K562 (cell line): Measurements from ENCODE around the gene SPTBN4. TPM values are rescaled to one million over a fixed set of nuclear protein-coding genes. Genes with fewer than 3 reads are reported as not detected.
A peak's percentile ranks its signal among the peaks of the same experiment; 100 is the strongest.

Experiments
- CBX5 ChIP-seq: IDR thresholded peaks from 2 replicates; pipeline ENCODE4 v1.6.1; 2014; ENCODE audit warnings: low read depth, borderline replicate concordance
- CHD2 ChIP-seq: IDR thresholded peaks from 2 replicates; pipeline ENCODE4 v1.6.1; 2011; ENCODE audit warnings: low read depth, low read length
- CREB1 ChIP-seq, 2 experiments: sonication (generic) in 1 of 2; formaldehyde crosslinking in 1 of 2; IDR thresholded peaks; 2 replicates each; pipeline versions ENCODE4 v1.6.1 to v1.8.0; 2012 to 2022; ENCODE audit warnings: inconsistent platforms in 1 of 2, mild to moderate bottlenecking in 1 of 2, missing genetic modification reagents in 1 of 2, moderate library complexity in 1 of 2
- GABPA ChIP-seq: fragments of 200-800 bp; sonication (Bioruptor generic); conservative IDR thresholded peaks from 2 replicates; pipeline ENCODE4 v1.6.1; 2016; ENCODE audit warnings: low read depth, missing genetic modification characterization, missing compliant biosample characterization
- ILK ChIP-seq: fragments of 450-650 bp; IDR thresholded peaks from 2 replicates; pipeline ENCODE4 v1.6.1; 2016; ENCODE audit warnings: missing genetic modification characterization, low read depth, mild to moderate bottlenecking, missing compliant biosample characterization, moderate library complexity, borderline replicate concordance
- KLF1 ChIP-seq: fragments of 450-650 bp; IDR thresholded peaks from 2 replicates; pipeline ENCODE4 v1.6.1; 2016; ENCODE audit warnings: missing genetic modification characterization, missing compliant biosample characterization
- MIER1 ChIP-seq: fragments of 450-650 bp; IDR thresholded peaks from 2 replicates; pipeline ENCODE4 v1.6.1; 2016; ENCODE audit warnings: antibody characterized with exemption, mild to moderate bottlenecking, low read depth
- NR2C2 ChIP-seq, 2 experiments: fragments of 200-800 bp in 1 of 2; sonication (Bioruptor generic) in 1 of 2; sonication (generic) in 1 of 2; formaldehyde crosslinking in 1 of 2; IDR thresholded peaks; 2 replicates each; pipeline versions ENCODE4 v1.6.1 to v1.8.0; 2016 to 2022; ENCODE audit warnings: mild to moderate bottlenecking in 1 of 2, missing compliant biosample characterization in 1 of 2, missing genetic modification characterization in 1 of 2, missing genetic modification reagents in 1 of 2
- NR2F6 ChIP-seq: fragments of 450-650 bp; formaldehyde crosslinking; IDR thresholded peaks from 2 replicates; pipeline ENCODE4 v1.4.0; 2020; ENCODE audit warnings: mild to moderate bottlenecking
- NR3C1 ChIP-seq: sonication (generic); formaldehyde crosslinking; IDR thresholded peaks from 2 replicates; pipeline ENCODE4 v1.8.1; 2022; ENCODE audit warnings: missing genetic modification reagents
- PURB ChIP-seq: sonication (generic); formaldehyde crosslinking; IDR thresholded peaks from 2 replicates; pipeline ENCODE4 v1.9.0; 2021; ENCODE audit warnings: low read depth, mild to moderate bottlenecking, missing genetic modification reagents
- SMARCA4 ChIP-seq: fragments of 450-650 bp; IDR thresholded peaks from 2 replicates; pipeline ENCODE4 v1.6.1; 2016
- SMARCA5 ChIP-seq: fragments of 450-650 bp; IDR thresholded peaks from 2 replicates; pipeline ENCODE4 v1.6.1; 2016
- ZNF586 ChIP-seq: fragments of 450-650 bp; formaldehyde crosslinking; conservative IDR thresholded peaks from 2 replicates; pipeline ENCODE4 v1.4.0; 2020; ENCODE audit warnings: mild to moderate bottlenecking, moderate library complexity
- ZNF695 ChIP-seq: fragments of 450-650 bp; formaldehyde crosslinking; IDR thresholded peaks from 2 replicates; pipeline ENCODE4 v1.4.0; 2020; ENCODE audit warnings: mild to moderate bottlenecking, moderate library complexity
- polyA plus RNA-seq, 8 experiments: library from polyadenylated mRNA; depleted of rRNA in 4 of 8; stranded (reverse) in 5 of 8; unstranded in 3 of 8; fragments of >200 nt; fragmentation: Nextera tagmentation in 2 of 8; fragmentation: Illumina TruSeq in 1 of 8; extraction: Ambion mirVana in 2 of 8; extraction: Trizol in 1 of 8; gene quantifications; 2 replicates each; pipeline versions ENCODE4 v1.2.1 to v1.2.3, GENCODE V29; 2011 to 2014; ENCODE audit warnings: inconsistent platforms in 1 of 8, missing spikeins in 1 of 8
- total RNA-seq, 7 experiments: library from RNA; depleted of rRNA in 6 of 7; stranded (reverse); fragments of >200 nt in 6 of 7; fragmentation: Illumina TruSeq in 2 of 7; extraction: Trizol in 2 of 7; gene quantifications; 2 replicates each; pipeline versions ENCODE4 v1.2.1 to v1.2.3, GENCODE V29; 2011 to 2021; ENCODE audit warnings: low replicate concordance in 1 of 7
- TF ChIP-seq, protein P1 (sequence below): fragments of 250-450 bp; sonication (Bioruptor Pico); IDR thresholded peaks from 2 replicates; pipeline ENCODE4 v1.5.0; 2020; ENCODE audit warnings: mild to moderate bottlenecking
- TF ChIP-seq, protein P2 (sequence below): fragments of 450-650 bp; IDR thresholded peaks from 2 replicates; pipeline ENCODE4 v1.6.1; 2017; ENCODE audit warnings: antibody characterized with exemption, mild to moderate bottlenecking
- TF ChIP-seq, protein P3 (sequence below): conservative IDR thresholded peaks from 2 replicates; pipeline ENCODE4 v1.6.1; 2011; ENCODE audit warnings: low read depth, mild to moderate bottlenecking, low read length; ENCODE audit not compliant: control insufficient read depth
- TF ChIP-seq, protein P4 (sequence below): sonication (generic); formaldehyde crosslinking; IDR thresholded peaks from 2 replicates; pipeline ENCODE4 v1.8.0; 2022; ENCODE audit warnings: mild to moderate bottlenecking, low read depth, missing genetic modification reagents

SPTBN4 gene
- total and polyA plus RNA-seq, 9 of the 15 experiments (the other 6 are each of a cell fraction or from before 2014, with no cell fraction given) = 0.01 to 1.5 (median 0.86) TPM

DNA sequence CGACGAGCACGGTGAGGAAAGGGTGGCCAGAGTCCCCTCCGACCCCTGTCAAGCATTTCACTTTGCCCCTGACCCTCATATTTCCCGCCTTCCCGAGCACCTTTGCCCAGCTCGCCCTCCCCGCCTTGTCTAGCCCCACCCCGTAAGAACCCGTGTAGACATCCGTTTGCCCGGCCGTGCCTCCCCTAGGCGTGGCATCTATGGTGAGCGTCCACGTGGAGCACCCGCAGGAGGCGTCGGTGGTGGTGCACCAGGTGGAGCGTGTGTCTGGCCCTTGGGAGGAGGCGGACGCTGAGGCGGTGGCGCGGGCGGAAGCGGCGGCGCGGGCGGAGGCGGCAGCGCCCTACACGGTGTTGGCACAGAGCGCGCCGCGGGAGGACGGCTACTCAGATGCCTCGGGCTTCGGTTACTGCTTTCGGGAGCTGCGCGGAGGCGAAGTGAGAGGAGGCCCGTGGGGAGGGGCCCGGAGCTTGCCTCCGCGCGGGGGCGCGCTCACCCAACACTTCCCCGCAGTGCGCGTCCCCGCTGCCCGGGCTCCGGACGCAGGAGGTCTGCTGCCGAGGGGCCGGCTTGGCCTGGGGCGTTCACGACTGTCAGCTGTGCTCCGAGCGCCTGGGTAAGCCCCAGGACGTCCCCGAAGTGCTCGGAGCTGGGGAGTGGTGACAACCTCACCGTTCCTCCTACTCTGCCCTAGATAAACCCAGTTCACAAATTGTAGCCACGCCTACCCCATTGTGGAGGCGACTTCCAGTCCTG lies 138.6 kb downstream of the SPTBN4 start (continued):
- TF ChIP-seq ZNF695 (CRISPR knock-in tag) (no peak), KLF1 (no peak), CHD2 (no peak), GABPA (tag) (no peak), PURB (CRISPR knock-in tag) (no peak), NR3C1 (CRISPR knock-in tag) (no peak), ZNF586 (CRISPR knock-in tag) (no peak), CREB1 (IDR thresholded peaks at IDR 0.05) (peak; percentile 20; the same call in 1 of the 2 replicates), CREB1 (CRISPR knock-in tag; IDR thresholded peaks at IDR 0.05) (peak; percentile 48; the same call in 1 of the 2 replicates), SMARCA4 (no peak), MIER1 (no peak), NR2C2 (CRISPR knock-in tag; IDR thresholded peaks at IDR 0.05) (no peak), NR2C2 (tag; IDR thresholded peaks at IDR 0.05) (no peak), NR2F6 (CRISPR knock-in tag) (no peak), CBX5 (no peak), ILK (tag) (no peak), SMARCA5 (no peak)
- TF ChIP-seq, protein P1, sequence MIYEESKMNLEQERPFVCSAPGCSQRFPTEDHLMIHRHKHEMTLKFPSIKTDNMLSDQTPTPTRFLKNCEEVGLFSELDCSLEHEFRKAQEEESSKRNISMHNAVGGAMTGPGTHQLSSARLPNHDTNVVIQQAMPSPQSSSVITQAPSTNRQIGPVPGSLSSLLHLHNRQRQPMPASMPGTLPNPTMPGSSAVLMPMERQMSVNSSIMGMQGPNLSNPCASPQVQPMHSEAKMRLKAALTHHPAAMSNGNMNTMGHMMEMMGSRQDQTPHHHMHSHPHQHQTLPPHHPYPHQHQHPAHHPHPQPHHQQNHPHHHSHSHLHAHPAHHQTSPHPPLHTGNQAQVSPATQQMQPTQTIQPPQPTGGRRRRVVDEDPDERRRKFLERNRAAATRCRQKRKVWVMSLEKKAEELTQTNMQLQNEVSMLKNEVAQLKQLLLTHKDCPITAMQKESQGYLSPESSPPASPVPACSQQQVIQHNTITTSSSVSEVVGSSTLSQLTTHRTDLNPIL (CRISPR knock-in tag) = no peak
- TF ChIP-seq, protein P2, sequence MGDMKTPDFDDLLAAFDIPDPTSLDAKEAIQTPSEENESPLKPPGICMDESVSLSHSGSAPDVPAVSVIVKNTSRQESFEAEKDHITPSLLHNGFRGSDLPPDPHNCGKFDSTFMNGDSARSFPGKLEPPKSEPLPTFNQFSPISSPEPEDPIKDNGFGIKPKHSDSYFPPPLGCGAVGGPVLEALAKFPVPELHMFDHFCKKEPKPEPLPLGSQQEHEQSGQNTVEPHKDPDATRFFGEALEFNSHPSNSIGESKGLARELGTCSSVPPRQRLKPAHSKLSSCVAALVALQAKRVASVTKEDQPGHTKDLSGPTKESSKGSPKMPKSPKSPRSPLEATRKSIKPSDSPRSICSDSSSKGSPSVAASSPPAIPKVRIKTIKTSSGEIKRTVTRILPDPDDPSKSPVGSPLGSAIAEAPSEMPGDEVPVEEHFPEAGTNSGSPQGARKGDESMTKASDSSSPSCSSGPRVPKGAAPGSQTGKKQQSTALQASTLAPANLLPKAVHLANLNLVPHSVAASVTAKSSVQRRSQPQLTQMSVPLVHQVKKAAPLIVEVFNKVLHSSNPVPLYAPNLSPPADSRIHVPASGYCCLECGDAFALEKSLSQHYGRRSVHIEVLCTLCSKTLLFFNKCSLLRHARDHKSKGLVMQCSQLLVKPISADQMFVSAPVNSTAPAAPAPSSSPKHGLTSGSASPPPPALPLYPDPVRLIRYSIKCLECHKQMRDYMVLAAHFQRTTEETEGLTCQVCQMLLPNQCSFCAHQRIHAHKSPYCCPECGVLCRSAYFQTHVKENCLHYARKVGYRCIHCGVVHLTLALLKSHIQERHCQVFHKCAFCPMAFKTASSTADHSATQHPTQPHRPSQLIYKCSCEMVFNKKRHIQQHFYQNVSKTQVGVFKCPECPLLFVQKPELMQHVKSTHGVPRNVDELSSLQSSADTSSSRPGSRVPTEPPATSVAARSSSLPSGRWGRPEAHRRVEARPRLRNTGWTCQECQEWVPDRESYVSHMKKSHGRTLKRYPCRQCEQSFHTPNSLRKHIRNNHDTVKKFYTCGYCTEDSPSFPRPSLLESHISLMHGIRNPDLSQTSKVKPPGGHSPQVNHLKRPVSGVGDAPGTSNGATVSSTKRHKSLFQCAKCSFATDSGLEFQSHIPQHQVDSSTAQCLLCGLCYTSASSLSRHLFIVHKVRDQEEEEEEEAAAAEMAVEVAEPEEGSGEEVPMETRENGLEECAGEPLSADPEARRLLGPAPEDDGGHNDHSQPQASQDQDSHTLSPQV = peak; percentile 75
- TF ChIP-seq, protein P3, sequence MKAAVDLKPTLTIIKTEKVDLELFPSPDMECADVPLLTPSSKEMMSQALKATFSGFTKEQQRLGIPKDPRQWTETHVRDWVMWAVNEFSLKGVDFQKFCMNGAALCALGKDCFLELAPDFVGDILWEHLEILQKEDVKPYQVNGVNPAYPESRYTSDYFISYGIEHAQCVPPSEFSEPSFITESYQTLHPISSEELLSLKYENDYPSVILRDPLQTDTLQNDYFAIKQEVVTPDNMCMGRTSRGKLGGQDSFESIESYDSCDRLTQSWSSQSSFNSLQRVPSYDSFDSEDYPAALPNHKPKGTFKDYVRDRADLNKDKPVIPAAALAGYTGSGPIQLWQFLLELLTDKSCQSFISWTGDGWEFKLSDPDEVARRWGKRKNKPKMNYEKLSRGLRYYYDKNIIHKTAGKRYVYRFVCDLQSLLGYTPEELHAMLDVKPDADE = no peak
- TF ChIP-seq, protein P4, sequence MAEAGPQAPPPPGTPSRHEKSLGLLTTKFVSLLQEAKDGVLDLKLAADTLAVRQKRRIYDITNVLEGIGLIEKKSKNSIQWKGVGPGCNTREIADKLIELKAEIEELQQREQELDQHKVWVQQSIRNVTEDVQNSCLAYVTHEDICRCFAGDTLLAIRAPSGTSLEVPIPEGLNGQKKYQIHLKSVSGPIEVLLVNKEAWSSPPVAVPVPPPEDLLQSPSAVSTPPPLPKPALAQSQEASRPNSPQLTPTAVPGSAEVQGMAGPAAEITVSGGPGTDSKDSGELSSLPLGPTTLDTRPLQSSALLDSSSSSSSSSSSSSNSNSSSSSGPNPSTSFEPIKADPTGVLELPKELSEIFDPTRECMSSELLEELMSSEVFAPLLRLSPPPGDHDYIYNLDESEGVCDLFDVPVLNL = 0 out of 2 replicates have a peak, but pooled peaks have one; percentile 7
